Measurements from ENCODE around the gene RAB22A.
A peak's percentile ranks its signal among the peaks of the same experiment; 100 is the strongest.

RAB22A gene

DNA sequence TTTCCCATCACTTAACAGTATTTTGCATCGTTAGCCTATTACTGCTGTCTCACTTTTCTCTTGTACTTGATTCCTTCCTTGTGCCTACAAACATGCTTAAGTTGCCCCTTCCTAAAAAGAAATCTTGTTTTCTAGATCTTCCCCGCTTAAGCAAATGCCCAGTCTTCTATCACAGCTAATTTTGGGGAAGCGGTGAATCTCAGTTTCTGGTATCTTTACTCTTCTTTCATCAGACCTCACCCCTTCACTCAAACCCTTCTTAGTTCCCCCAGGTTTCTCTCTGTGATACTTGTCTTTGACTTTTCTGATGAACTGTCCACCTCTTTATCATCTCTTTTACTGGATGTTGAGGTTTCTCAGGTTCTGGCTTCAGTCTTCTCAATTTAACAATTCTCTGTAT lies 93.8 kb downstream of the RAB22A start (continued):
- TF ChIP-seq, protein P1, sequence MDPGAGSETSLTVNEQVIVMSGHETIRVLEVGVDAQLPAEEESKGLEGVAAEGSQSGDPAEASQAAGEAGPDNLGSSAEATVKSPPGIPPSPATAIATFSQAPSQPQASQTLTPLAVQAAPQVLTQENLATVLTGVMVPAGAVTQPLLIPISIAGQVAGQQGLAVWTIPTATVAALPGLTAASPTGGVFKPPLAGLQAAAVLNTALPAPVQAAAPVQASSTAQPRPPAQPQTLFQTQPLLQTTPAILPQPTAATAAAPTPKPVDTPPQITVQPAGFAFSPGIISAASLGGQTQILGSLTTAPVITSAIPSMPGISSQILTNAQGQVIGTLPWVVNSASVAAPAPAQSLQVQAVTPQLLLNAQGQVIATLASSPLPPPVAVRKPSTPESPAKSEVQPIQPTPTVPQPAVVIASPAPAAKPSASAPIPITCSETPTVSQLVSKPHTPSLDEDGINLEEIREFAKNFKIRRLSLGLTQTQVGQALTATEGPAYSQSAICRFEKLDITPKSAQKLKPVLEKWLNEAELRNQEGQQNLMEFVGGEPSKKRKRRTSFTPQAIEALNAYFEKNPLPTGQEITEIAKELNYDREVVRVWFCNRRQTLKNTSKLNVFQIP (CRISPR knock-in tag; IDR thresholded peaks at IDR 0.05; ENCODE audit: borderline replicate concordance, low read depth): no peak
- TF ChIP-seq CSDC2 (CRISPR knock-in tag; IDR thresholded peaks at IDR 0.05) (no peak), ZFP3 (CRISPR knock-in tag; IDR thresholded peaks at IDR 0.05) (no peak), BACH2 (CRISPR knock-in tag; IDR thresholded peaks at IDR 0.05; ENCODE audit: borderline replicate concordance) (no peak), ZNF8 (CRISPR knock-in tag; IDR thresholded peaks at IDR 0.05) (no peak), GLIS3 (CRISPR knock-in tag; IDR thresholded peaks at IDR 0.05) (no peak), SNAI2 (CRISPR knock-in tag; IDR thresholded peaks at IDR 0.05) (no peak), ISL1 (CRISPR knock-in tag; IDR thresholded peaks at IDR 0.05) (no peak), OSR1 (CRISPR knock-in tag; IDR thresholded peaks at IDR 0.05) (no peak), ZNF70 (CRISPR knock-in tag; IDR thresholded peaks at IDR 0.05) (no peak), ESRRG (CRISPR knock-in tag; IDR thresholded peaks at IDR 0.05) (no peak)

DNA sequence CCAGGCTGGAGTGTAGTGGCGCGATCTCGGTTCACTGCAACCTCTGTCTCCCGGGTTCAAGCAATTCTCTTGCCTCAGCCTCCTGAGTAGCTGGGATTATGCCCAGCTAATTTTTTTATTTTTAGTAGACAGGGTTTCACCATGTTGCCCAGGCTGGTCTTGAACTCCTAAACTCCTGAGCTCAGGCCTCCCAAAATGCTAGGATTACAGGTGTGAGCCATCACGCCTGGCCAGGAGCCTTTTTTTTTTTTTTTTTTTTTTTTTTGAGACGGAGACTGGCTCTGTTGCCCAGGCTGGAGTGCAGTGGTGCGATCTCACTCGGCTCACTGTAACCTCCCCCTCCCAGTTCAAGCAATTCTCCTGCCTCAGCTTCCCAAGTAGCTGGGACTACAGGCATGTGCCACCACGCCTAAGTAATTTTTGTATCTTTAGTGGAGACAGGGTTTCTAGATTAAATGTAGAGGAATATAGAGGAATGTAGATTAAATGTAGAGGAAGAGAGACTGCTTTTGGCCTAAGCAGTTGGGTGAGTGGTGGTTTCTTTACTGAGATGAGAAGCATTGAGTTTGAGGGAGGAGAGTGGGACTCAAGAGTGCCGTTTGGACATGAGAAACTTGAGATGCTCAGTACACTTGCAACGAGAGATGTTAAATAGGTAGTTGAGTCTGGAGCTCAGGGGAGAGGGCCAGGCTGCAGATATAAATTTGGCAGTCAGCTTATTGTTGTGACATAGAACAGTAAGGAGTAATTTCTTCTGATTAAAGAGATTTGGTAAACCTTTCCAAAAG lies 96.2 kb downstream of the RAB22A start:
- peak; percentile 38 for ATAC-seq
- TF ChIP-seq, protein P1 (CRISPR knock-in tag; IDR thresholded peaks at IDR 0.05; ENCODE audit: borderline replicate concordance, low read depth): no peak
- no peak for TF ChIP-seq ESRRG (CRISPR knock-in tag; IDR thresholded peaks at IDR 0.05)
- no peak for TF ChIP-seq ARNTL (CRISPR knock-in tag; IDR thresholded peaks at IDR 0.05; ENCODE audit: borderline replicate concordance, low read depth)
- TF ChIP-seq GLIS3 (CRISPR knock-in tag; IDR thresholded peaks at IDR 0.05): no peak

- TF ChIP-seq PPARA (CRISPR knock-in tag; IDR thresholded peaks at IDR 0.05; ENCODE audit: borderline replicate concordance): no peak
- TF ChIP-seq, protein P1 (CRISPR knock-in tag; IDR thresholded peaks at IDR 0.05; ENCODE audit: borderline replicate concordance, low read depth): no peak
- TF ChIP-seq, protein P2, sequence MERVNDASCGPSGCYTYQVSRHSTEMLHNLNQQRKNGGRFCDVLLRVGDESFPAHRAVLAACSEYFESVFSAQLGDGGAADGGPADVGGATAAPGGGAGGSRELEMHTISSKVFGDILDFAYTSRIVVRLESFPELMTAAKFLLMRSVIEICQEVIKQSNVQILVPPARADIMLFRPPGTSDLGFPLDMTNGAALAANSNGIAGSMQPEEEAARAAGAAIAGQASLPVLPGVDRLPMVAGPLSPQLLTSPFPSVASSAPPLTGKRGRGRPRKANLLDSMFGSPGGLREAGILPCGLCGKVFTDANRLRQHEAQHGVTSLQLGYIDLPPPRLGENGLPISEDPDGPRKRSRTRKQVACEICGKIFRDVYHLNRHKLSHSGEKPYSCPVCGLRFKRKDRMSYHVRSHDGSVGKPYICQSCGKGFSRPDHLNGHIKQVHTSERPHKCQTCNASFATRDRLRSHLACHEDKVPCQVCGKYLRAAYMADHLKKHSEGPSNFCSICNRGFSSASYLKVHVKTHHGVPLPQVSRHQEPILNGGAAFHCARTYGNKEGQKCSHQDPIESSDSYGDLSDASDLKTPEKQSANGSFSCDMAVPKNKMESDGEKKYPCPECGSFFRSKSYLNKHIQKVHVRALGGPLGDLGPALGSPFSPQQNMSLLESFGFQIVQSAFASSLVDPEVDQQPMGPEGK (CRISPR knock-in tag; IDR thresholded peaks at IDR 0.05; ENCODE audit: borderline replicate concordance): no peak
- TF ChIP-seq CSDC2 (CRISPR knock-in tag; IDR thresholded peaks at IDR 0.05): no peak
- no peak for TF ChIP-seq ESRRG (CRISPR knock-in tag; IDR thresholded peaks at IDR 0.05)
- TF ChIP-seq RARB (CRISPR knock-in tag; IDR thresholded peaks at IDR 0.05): no peak
- no peak for TF ChIP-seq ISL1 (CRISPR knock-in tag; IDR thresholded peaks at IDR 0.05)
- no peak for TF ChIP-seq ZNF8 (CRISPR knock-in tag; IDR thresholded peaks at IDR 0.05)
- TF ChIP-seq ZNF70 (CRISPR knock-in tag; IDR thresholded peaks at IDR 0.05): no peak
- TF ChIP-seq ZNF565 (CRISPR knock-in tag; conservative IDR thresholded peaks at IDR 0.05; ENCODE audit: low read depth): no peak
- no peak for TF ChIP-seq BACH2 (CRISPR knock-in tag; IDR thresholded peaks at IDR 0.05; ENCODE audit: borderline replicate concordance)
- no peak for TF ChIP-seq TCF4 (CRISPR knock-in tag; IDR thresholded peaks at IDR 0.05; ENCODE audit: borderline replicate concordance)
- TF ChIP-seq ZFP30 (CRISPR knock-in tag; IDR thresholded peaks at IDR 0.05): no peak
- TF ChIP-seq CREB5 (CRISPR knock-in tag; IDR thresholded peaks at IDR 0.05; ENCODE audit: low read depth): no peak
- no peak for TF ChIP-seq SNAI2 (CRISPR knock-in tag; IDR thresholded peaks at IDR 0.05)
- TF ChIP-seq TSHZ2 (CRISPR knock-in tag; IDR thresholded peaks at IDR 0.05): no peak
- ATAC-seq: no peak; the same call in 2 of the 3 replicates
These were observed 97.0 kb downstream of the RAB22A start for GRCh38 chr20:58406422-58407001.

Measured in SK-N-SH treated with all-trans-retinoic acid at 6 μM for 48 hours (cell line).